Right ventricle myocardium superior (tissue), 1 donor: ENCODE results near the gene FARS2. TPM values are rescaled to one million over a fixed set of nuclear protein-coding genes. Genes with fewer than 3 reads are reported as not detected.
"Not testable (repeated sequence)": the region's sequence is repeated elsewhere in the genome, so short reads cannot be mapped to it uniquely, and the experiment has no call there.

ENCODE experiments used
- ATAC-seq: fragments of 200-7000 bp; cut with Tn5 transposase; one replicate; pipeline ENCODE4 v1.9.1; 2020; ENCODE audit warnings: mild to moderate bottlenecking; ENCODE audit not compliant: poor library complexity
- DNase-seq: peaks from one replicate; pipeline ENCODE4 v3.0.0-alpha.2; 2020
- intact Hi-C: fragments of 100-400 bp; cut with DNase I; formaldehyde crosslinking; loops from one replicate; pipeline ENCODE4 v1.11.2; 2022
- total RNA-seq: library from RNA; stranded (reverse); fragmentation: NEBNext Ultra II Directional; extraction: Animal tissue kit (Norgen Biotek cat#: 25700); gene quantifications from one replicate; pipeline ENCODE4 v1.2.1, GENCODE V29; 2021
- donor health status: DM: no; HTN: yes; CAD: no; lungs with severe emphysema.

Gene FARS2
- total RNA-seq, 1 donor from 2014 or later, result 20.8 TPM

GRCh38 chr6:5782783-5783547, 521.7 kb downstream of the FARS2 start:
- intact Hi-C loops, result no loop called here
- ATAC-seq (peak; percentile 97), DNase-seq (peak; percentile 83)

GRCh38 chr6:5783584-5784089, 522.3 kb downstream of the FARS2 start:
- intact Hi-C loops, result no loop called here
- no peak for DNase-seq
- ATAC-seq, result no peak

- intact Hi-C loops, result no loop called here
- DNase-seq, result no peak
- no peak for ATAC-seq
These were observed 523.9 kb downstream of the FARS2 start for GRCh38 chr6:5785249-5785648.

GRCh38 chr6:5786321-5786968, 525.1 kb downstream of the FARS2 start:
- intact Hi-C loops, result no loop called here
- no peak for ATAC-seq
- DNase-seq, result no peak

GRCh38 chr6:5786969-5787720, 525.8 kb downstream of the FARS2 start:
- intact Hi-C loops, result no loop called here
- ATAC-seq (no peak), DNase-seq (no peak)

- ATAC-seq, DNase-seq, intact Hi-C loops: not testable (repeated sequence)
These were observed 528.1 kb downstream of the FARS2 start for GRCh38 chr6:5789426-5789825.

GRCh38 chr6:5796555-5796954, 535.2 kb downstream of the FARS2 start:
- ATAC-seq, intact Hi-C loops: not testable (repeated sequence)

GRCh38 chr6:5806406-5806805, 545.1 kb downstream of the FARS2 start:
- intact Hi-C loops, result not testable (repeated sequence)

More at GRCh38 chr6:5796555-5796954, 535.2 kb downstream of the FARS2 start:
- DNase-seq, result not testable (repeated sequence)

GRCh38 chr6:5809450-5809849, 548.1 kb downstream of the FARS2 start:
- ATAC-seq (no peak), DNase-seq (no peak)
- intact Hi-C loops, result no loop called here

More at GRCh38 chr6:5806406-5806805, 545.1 kb downstream of the FARS2 start:
- DNase-seq, ATAC-seq: not testable (repeated sequence)

GRCh38 chr6:5811997-5812396, 550.7 kb downstream of the FARS2 start:
- intact Hi-C loops, result no loop called here
- ATAC-seq, result no peak

GRCh38 chr6:5813625-5814027, 552.3 kb downstream of the FARS2 start:
- no peak for ATAC-seq
- DNase-seq, result no peak
- intact Hi-C loops, result no loop called here

More at GRCh38 chr6:5811997-5812396, 550.7 kb downstream of the FARS2 start:
- DNase-seq, result no peak

- intact Hi-C loops, result no loop called here
- ATAC-seq (no peak), DNase-seq (no peak)
These were observed 552.8 kb downstream of the FARS2 start for GRCh38 chr6:5814116-5814515.

- ATAC-seq, result no peak
- DNase-seq, result no peak
- intact Hi-C loops, result no loop called here
These were observed 553.6 kb downstream of the FARS2 start for GRCh38 chr6:5814901-5815300.

GRCh38 chr6:5817869-5818268, 556.6 kb downstream of the FARS2 start:
- intact Hi-C loops, result no loop called here
- DNase-seq (no peak), ATAC-seq (no peak)

GRCh38 chr6:5818959-5819358, 557.6 kb downstream of the FARS2 start:
- intact Hi-C loops, result no loop called here
- no peak for ATAC-seq
- DNase-seq, result no peak
